WTC11 (cell line): ENCODE data around the gene ZBTB25. TPM values are rescaled to one million over a fixed set of nuclear protein-coding genes. Genes with fewer than 3 reads are reported as not detected.

ENCODE experiments used
- ATAC-seq: fragments of 200-7000 bp; cut with Tn5 transposase; 2 replicates; pipeline ENCODE4 v1.10.0; 2021; ENCODE audit warnings: mild to moderate bottlenecking, moderate library complexity
- CTCF ChIA-PET: fragments of 300-600 bp; sonication (Branson Sonifier 250); formaldehyde crosslinking; loops from one replicate; lab custom pipeline; 2021; ENCODE audit warnings: antibody characterized with exemption; lab: Charles Lee
- POLR2A ChIA-PET: fragments of 350-600 bp; sonication (Branson Sonifier 250); formaldehyde crosslinking; loops from one replicate; lab custom pipeline; 2021; ENCODE audit warnings: antibody characterized with exemption; lab: Charles Lee
- DNase-seq: peaks from one replicate; pipeline ENCODE4 v3.0.0; 2021; ENCODE audit warnings: low spot score
- H3K27ac Mint-ChIP-seq: 2 replicates; pipeline ENCODE4 v1.8.0; 2021; ENCODE audit warnings: mixed read lengths
- H3K27me3 Mint-ChIP-seq: 2 replicates; pipeline ENCODE4 v1.8.0; 2021; ENCODE audit warnings: low read depth, mild to moderate bottlenecking, moderate library complexity, mixed read lengths
- H3K36me3 Mint-ChIP-seq: 2 replicates; pipeline ENCODE4 v1.8.0; 2021; ENCODE audit warnings: mixed read lengths
- H3K4me1 Mint-ChIP-seq: 2 replicates; pipeline ENCODE4 v1.8.0; 2022; ENCODE audit warnings: mixed read lengths
- H3K4me3 Mint-ChIP-seq: 2 replicates; pipeline ENCODE4 v1.8.0; 2021; ENCODE audit warnings: mild to moderate bottlenecking, moderate library complexity, mixed read lengths
- H3K9me3 Mint-ChIP-seq: 2 replicates; pipeline ENCODE4 v1.8.0; 2021; ENCODE audit warnings: mixed read lengths
- CREM ChIP-seq: sonication (generic); formaldehyde crosslinking; IDR thresholded peaks from 2 replicates; pipeline ENCODE4 v1.8.1; 2022; ENCODE audit warnings: mild to moderate bottlenecking, missing genetic modification reagents, moderate library complexity
- ESRRA ChIP-seq: sonication (generic); formaldehyde crosslinking; IDR thresholded peaks from 2 replicates; pipeline ENCODE4 v1.8.1; 2022; ENCODE audit warnings: mild to moderate bottlenecking, missing genetic modification reagents, borderline replicate concordance
- FOXK1 ChIP-seq: sonication (generic); formaldehyde crosslinking; IDR thresholded peaks from 2 replicates; pipeline ENCODE4 v1.8.0; 2022; ENCODE audit warnings: mild to moderate bottlenecking, moderate library complexity, missing genetic modification reagents
- FOXP1 ChIP-seq: sonication (generic); formaldehyde crosslinking; IDR thresholded peaks from 2 replicates; pipeline ENCODE4 v1.8.0; 2022; ENCODE audit warnings: missing genetic modification reagents, mild to moderate bottlenecking, moderate library complexity, borderline replicate concordance
- KAT7 ChIP-seq: sonication (generic); formaldehyde crosslinking; IDR thresholded peaks from 2 replicates; pipeline ENCODE4 v1.8.1; 2023; ENCODE audit warnings: missing genetic modification reagents, mild to moderate bottlenecking, borderline replicate concordance
- MYBL2 ChIP-seq: sonication (generic); formaldehyde crosslinking; IDR thresholded peaks from 2 replicates; pipeline ENCODE4 v1.8.1; 2023; ENCODE audit warnings: mild to moderate bottlenecking, moderate library complexity, missing genetic modification reagents
- NFYB ChIP-seq: sonication (generic); formaldehyde crosslinking; conservative IDR thresholded peaks from 2 replicates; pipeline ENCODE4 v1.8.0; 2022; ENCODE audit warnings: low read depth, missing genetic modification reagents
- NR1H2 ChIP-seq: sonication (generic); formaldehyde crosslinking; IDR thresholded peaks from 2 replicates; pipeline ENCODE4 v1.9.0; 2021; ENCODE audit warnings: mild to moderate bottlenecking, moderate library complexity, missing genetic modification reagents
- NR3C1 ChIP-seq: sonication (generic); formaldehyde crosslinking; conservative IDR thresholded peaks from 2 replicates; pipeline ENCODE4 v1.8.1; 2023; ENCODE audit warnings: low read depth, mild to moderate bottlenecking, missing genetic modification reagents
- RORB ChIP-seq: fragments of 250-450 bp; sonication (Bioruptor Pico); IDR thresholded peaks from 2 replicates; pipeline ENCODE4 v1.9.0; 2021; ENCODE audit warnings: mild to moderate bottlenecking
- SMAD3 ChIP-seq: sonication (generic); formaldehyde crosslinking; IDR thresholded peaks from 2 replicates; pipeline ENCODE4 v1.8.0; 2022; ENCODE audit warnings: missing genetic modification reagents, mild to moderate bottlenecking, borderline replicate concordance
- TCF7 ChIP-seq: sonication (generic); formaldehyde crosslinking; IDR thresholded peaks from 2 replicates; pipeline ENCODE4 v1.8.0; 2022; ENCODE audit warnings: mild to moderate bottlenecking, low read depth, missing genetic modification reagents, moderate library complexity
- TP53 ChIP-seq: sonication (generic); formaldehyde crosslinking; IDR thresholded peaks from 2 replicates; pipeline ENCODE4 v1.8.1; 2023; ENCODE audit warnings: mild to moderate bottlenecking, missing genetic modification reagents
- ZBTB21 ChIP-seq: sonication (generic); formaldehyde crosslinking; IDR thresholded peaks from 2 replicates; pipeline ENCODE4 v1.8.1; 2023; ENCODE audit warnings: mild to moderate bottlenecking, missing genetic modification reagents, borderline replicate concordance
- ZNF263 ChIP-seq: sonication (generic); formaldehyde crosslinking; IDR thresholded peaks from 2 replicates; pipeline ENCODE4 v1.8.1; 2022; ENCODE audit warnings: low read depth, mild to moderate bottlenecking, moderate library complexity, missing genetic modification reagents
- ZNF423 ChIP-seq: fragments of 250-450 bp; sonication (Bioruptor Pico); IDR thresholded peaks from 2 replicates; pipeline ENCODE4 v2.1.2; 2022; ENCODE audit warnings: mild to moderate bottlenecking, moderate library complexity
- ZNF671 ChIP-seq: fragments of 250-450 bp; sonication (Bioruptor Pico); IDR thresholded peaks from 2 replicates; pipeline ENCODE4 v1.8.0; 2021; ENCODE audit warnings: mild to moderate bottlenecking
- total RNA-seq: library from RNA; stranded (reverse); gene quantifications from 3 replicates; pipeline ENCODE4 v1.2.3, GENCODE V29; 2021
- TF ChIP-seq, protein P1 (sequence below): sonication (generic); formaldehyde crosslinking; IDR thresholded peaks from 2 replicates; pipeline ENCODE4 v1.8.1; 2023; ENCODE audit warnings: mild to moderate bottlenecking, moderate library complexity, missing genetic modification reagents
- TF ChIP-seq, protein P2 (sequence below): sonication (generic); formaldehyde crosslinking; IDR thresholded peaks from 2 replicates; pipeline ENCODE4 v1.8.0; 2022; ENCODE audit warnings: mild to moderate bottlenecking, missing genetic modification reagents
- TF ChIP-seq, protein P3 (sequence below): sonication (generic); formaldehyde crosslinking; IDR thresholded peaks from 2 replicates; pipeline ENCODE4 v1.8.1; 2022; ENCODE audit warnings: mild to moderate bottlenecking, moderate library complexity, missing genetic modification reagents
- TF ChIP-seq, protein P4 (sequence below): sonication (generic); formaldehyde crosslinking; IDR thresholded peaks from 2 replicates; pipeline ENCODE4 v1.8.1; 2023; ENCODE audit warnings: mild to moderate bottlenecking, missing genetic modification reagents, borderline replicate concordance
- TF ChIP-seq, protein P5 (sequence below): sonication (generic); formaldehyde crosslinking; IDR thresholded peaks from 2 replicates; pipeline ENCODE4 v1.8.1; 2022; ENCODE audit warnings: low read depth, mild to moderate bottlenecking, moderate library complexity, missing genetic modification reagents, borderline replicate concordance

Gene ZBTB25
- total RNA-seq, 1 experiment from 2014 or later, result 11.9 TPM

DNA sequence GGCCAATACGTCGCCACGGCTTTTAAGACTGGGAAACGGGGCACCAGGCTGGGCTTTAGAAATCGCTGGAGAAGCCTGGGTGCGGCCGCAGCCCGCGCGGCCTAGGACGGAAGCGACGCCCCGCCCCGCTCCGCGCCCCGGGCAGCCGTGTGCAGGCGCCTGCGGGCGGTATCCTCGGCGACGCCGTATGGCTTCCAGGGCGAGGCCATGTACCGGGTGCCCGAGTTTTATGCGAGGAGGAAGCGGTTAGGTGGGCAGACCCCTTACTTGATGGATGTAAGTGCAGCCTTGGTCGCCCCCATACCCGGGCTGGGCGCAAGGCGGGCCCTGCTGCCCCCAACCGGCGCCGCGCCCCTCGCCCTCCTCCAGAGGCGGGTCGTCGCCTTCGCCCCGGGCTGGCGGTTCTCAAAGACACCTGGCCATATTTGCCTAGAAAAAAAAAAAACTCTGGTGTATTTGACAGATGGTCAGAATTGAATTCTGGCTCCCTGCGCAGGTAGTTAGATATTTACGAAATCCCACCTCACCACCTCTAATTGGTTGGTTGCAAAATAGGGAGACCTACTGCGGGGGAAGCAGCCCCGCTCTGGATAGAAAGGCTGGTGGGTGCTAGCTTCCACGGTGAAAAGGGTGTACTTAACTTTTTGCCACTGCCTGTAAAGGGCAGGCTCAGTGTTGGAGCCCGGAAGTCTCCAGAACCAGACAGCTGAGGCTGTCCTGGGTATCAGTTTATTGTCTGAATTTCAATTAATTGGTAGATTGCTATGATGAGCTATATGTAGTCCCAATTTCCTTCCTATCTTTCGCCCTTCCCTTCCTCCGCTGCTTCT is 46.4 kb upstream of the ZBTB25 start, which contains the start of gene PPP1R36 (continued):
- TF ChIP-seq ESRRA (CRISPR knock-in tag) (0 out of 2 replicates have a peak, but pooled peaks have one; percentile 32), ZNF671 (CRISPR knock-in tag) (no peak), ZNF423 (CRISPR knock-in tag) (0 out of 2 replicates have a peak, but pooled peaks have one; percentile 44), FOXP1 (CRISPR knock-in tag) (peak; percentile 55; the same call in 1 of the 2 replicates), KAT7 (0 out of 2 replicates have a peak, but pooled peaks have one; percentile 38), NR3C1 (CRISPR knock-in tag) (no peak), TP53 (CRISPR knock-in tag) (peak; percentile 81; the same call in 1 of the 2 replicates)
- TF ChIP-seq, protein P1, sequence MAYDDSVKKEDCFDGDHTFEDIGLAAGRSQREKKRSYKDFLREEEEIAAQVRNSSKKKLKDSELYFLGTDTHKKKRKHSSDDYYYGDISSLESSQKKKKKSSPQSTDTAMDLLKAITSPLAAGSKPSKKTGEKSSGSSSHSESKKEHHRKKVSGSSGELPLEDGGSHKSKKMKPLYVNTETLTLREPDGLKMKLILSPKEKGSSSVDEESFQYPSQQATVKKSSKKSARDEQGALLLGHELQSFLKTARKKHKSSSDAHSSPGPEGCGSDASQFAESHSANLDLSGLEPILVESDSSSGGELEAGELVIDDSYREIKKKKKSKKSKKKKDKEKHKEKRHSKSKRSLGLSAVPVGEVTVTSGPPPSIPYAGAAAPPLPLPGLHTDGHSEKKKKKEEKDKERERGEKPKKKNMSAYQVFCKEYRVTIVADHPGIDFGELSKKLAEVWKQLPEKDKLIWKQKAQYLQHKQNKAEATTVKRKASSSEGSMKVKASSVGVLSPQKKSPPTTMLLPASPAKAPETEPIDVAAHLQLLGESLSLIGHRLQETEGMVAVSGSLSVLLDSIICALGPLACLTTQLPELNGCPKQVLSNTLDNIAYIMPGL (CRISPR knock-in tag), result peak; percentile 67; the same call in 1 of the 2 replicates
- TF ChIP-seq, protein P2, sequence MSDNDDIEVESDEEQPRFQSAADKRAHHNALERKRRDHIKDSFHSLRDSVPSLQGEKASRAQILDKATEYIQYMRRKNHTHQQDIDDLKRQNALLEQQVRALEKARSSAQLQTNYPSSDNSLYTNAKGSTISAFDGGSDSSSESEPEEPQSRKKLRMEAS (CRISPR knock-in tag), result peak; percentile 88
- TF ChIP-seq, protein P3, sequence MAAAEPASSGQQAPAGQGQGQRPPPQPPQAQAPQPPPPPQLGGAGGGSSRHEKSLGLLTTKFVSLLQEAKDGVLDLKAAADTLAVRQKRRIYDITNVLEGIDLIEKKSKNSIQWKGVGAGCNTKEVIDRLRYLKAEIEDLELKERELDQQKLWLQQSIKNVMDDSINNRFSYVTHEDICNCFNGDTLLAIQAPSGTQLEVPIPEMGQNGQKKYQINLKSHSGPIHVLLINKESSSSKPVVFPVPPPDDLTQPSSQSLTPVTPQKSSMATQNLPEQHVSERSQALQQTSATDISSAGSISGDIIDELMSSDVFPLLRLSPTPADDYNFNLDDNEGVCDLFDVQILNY (CRISPR knock-in tag), result peak; percentile 54; the same call in 1 of the 2 replicates
- TF ChIP-seq, protein P4, sequence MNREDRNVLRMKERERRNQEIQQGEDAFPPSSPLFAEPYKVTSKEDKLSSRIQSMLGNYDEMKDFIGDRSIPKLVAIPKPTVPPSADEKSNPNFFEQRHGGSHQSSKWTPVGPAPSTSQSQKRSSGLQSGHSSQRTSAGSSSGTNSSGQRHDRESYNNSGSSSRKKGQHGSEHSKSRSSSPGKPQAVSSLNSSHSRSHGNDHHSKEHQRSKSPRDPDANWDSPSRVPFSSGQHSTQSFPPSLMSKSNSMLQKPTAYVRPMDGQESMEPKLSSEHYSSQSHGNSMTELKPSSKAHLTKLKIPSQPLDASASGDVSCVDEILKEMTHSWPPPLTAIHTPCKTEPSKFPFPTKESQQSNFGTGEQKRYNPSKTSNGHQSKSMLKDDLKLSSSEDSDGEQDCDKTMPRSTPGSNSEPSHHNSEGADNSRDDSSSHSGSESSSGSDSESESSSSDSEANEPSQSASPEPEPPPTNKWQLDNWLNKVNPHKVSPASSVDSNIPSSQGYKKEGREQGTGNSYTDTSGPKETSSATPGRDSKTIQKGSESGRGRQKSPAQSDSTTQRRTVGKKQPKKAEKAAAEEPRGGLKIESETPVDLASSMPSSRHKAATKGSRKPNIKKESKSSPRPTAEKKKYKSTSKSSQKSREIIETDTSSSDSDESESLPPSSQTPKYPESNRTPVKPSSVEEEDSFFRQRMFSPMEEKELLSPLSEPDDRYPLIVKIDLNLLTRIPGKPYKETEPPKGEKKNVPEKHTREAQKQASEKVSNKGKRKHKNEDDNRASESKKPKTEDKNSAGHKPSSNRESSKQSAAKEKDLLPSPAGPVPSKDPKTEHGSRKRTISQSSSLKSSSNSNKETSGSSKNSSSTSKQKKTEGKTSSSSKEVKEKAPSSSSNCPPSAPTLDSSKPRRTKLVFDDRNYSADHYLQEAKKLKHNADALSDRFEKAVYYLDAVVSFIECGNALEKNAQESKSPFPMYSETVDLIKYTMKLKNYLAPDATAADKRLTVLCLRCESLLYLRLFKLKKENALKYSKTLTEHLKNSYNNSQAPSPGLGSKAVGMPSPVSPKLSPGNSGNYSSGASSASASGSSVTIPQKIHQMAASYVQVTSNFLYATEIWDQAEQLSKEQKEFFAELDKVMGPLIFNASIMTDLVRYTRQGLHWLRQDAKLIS (CRISPR knock-in tag), result 0 out of 2 replicates have a peak, but pooled peaks have one; percentile 55

DNA sequence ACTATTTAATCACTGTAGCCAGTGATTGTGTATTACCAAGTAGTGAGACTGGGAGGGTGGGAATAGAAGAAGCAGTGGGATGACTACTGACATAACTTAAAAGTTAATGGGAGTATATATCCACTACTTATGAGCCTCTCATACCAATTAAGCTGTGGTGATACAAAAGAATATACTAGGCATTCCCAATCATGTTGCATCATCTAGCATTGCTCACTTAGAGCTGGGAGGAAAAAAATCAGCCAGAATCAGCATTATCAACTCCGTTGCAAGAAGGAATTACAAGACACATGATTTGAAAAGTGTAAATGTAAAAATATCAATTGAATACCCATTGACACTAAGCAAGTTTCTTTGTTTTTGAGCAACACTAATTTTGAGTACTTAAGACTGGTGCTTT is 45.4 kb upstream of the ZBTB25 start:
- Mint-ChIP-seq H3K4me3 (peak overlapping the region; percentile 46), H3K27me3 (peaks cover 31% of the 10 kb centered on the region), H3K27ac (no peak overlapping the region), H3K4me1 (peaks cover 32% of the 10 kb centered on the region), H3K9me3 (no peaks in the 10 kb centered on the region), H3K36me3 (no peaks in the 10 kb centered on the region; the same call in 1 of the 2 replicates)
- POLR2A ChIA-PET, result interaction anchor here (0.7 kb wide), 1 partner anchor 44 kb away, joined by 3 read pairs; no protein-coding TSS in a partner anchor
- CTCF ChIA-PET, result interaction anchor here (0.6 to 1.4 kb wide), 3 partner anchors 9 to 87 kb away, joined by 3 to 8 read pairs (median 3); partner anchors contain the start of gene HSPA2
- no peak for DNase-seq
- ATAC-seq, result no peak
- TF ChIP-seq FOXK1 (CRISPR knock-in tag) (no peak), NR1H2 (CRISPR knock-in tag) (no peak), RORB (CRISPR knock-in tag) (no peak), ZNF263 (CRISPR knock-in tag) (no peak), MYBL2 (CRISPR knock-in tag) (no peak), ZBTB21 (CRISPR knock-in tag) (no peak), SMAD3 (CRISPR knock-in tag) (no peak), NFYB (CRISPR knock-in tag) (no peak), TCF7 (no peak), CREM (CRISPR knock-in tag) (no peak)
- TF ChIP-seq, protein P5, sequence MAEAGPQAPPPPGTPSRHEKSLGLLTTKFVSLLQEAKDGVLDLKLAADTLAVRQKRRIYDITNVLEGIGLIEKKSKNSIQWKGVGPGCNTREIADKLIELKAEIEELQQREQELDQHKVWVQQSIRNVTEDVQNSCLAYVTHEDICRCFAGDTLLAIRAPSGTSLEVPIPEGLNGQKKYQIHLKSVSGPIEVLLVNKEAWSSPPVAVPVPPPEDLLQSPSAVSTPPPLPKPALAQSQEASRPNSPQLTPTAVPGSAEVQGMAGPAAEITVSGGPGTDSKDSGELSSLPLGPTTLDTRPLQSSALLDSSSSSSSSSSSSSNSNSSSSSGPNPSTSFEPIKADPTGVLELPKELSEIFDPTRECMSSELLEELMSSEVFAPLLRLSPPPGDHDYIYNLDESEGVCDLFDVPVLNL (CRISPR knock-in tag), result no peak
- TF ChIP-seq, protein P1 (CRISPR knock-in tag), result no peak
